NOMO-1 (cell line): ENCODE results near the gene CDH24.

ENCODE experiments used
- DNase-seq, 2 experiments: peaks; one replicate each; lab custom pipeline; 2025; ENCODE audit not compliant: unreplicated experiment in 2 of 2; lab: John Stamatoyannopoulos, UW

CDH24 gene

GRCh38 chr14:22997676-22998323 is 59.5 kb downstream of the CDH24 start:
- DNase-seq: no peak
